T1000 (cell line): Measurements from ENCODE around the gene TACR2.

ENCODE experiments used
- DNase-seq: peaks from one replicate; lab custom pipeline; 2025; ENCODE audit warnings: mixed read lengths; lab: John Stamatoyannopoulos, UW

The TACR2 gene

GRCh38 chr10:69416695-69417094 is at the start of gene TACR2:
Gene TACR2 (minus strand): TSS chr10:69416918. CDS start chr10:69416323, 595 bp downstream.
- no peak for DNase-seq

- DNase-seq = no peak
These were observed 49.4 kb upstream of the TACR2 start for GRCh38 chr10:69466158-69466490.

- DNase-seq = no peak
These were observed 48.9 kb upstream of the TACR2 start for GRCh38 chr10:69465457-69466157.

- no peak for DNase-seq
These were observed 48.2 kb upstream of the TACR2 start for GRCh38 chr10:69464801-69465401.

GRCh38 chr10:69464401-69464800 is 47.7 kb upstream of the TACR2 start:
- no peak for DNase-seq

- DNase-seq = no peak
These were observed 47.2 kb upstream of the TACR2 start for GRCh38 chr10:69463886-69464285.

GRCh38 chr10:69461243-69462025 is 44.7 kb upstream of the TACR2 start:
- no peak for DNase-seq

- DNase-seq = no peak
These were observed 44.0 kb upstream of the TACR2 start for GRCh38 chr10:69460576-69461242.

- DNase-seq = no peak
These were observed 43.3 kb upstream of the TACR2 start for GRCh38 chr10:69459893-69460575.

- no peak for DNase-seq
These were observed 42.5 kb upstream of the TACR2 start for GRCh38 chr10:69459101-69459790.

GRCh38 chr10:69458430-69459100 is 41.8 kb upstream of the TACR2 start:
- no peak for DNase-seq

GRCh38 chr10:69457771-69458237 is 41.1 kb upstream of the TACR2 start:
- no peak for DNase-seq

GRCh38 chr10:69456880-69457693 is 40.4 kb upstream of the TACR2 start:
- DNase-seq = no peak

GRCh38 chr10:69455006-69455763 is 38.5 kb upstream of the TACR2 start:
- DNase-seq = no peak

GRCh38 chr10:69453795-69454194 is 37.1 kb upstream of the TACR2 start:
- DNase-seq = no peak

GRCh38 chr10:69452676-69453415 is 36.1 kb upstream of the TACR2 start:
- DNase-seq = no peak

- no peak for DNase-seq
These were observed 35.1 kb upstream of the TACR2 start for GRCh38 chr10:69451784-69452251.

- DNase-seq = peak; percentile 49
These were observed 34.6 kb upstream of the TACR2 start, which contains the start of gene TSPAN15 for GRCh38 chr10:69451209-69451783. Gene TSPAN15 (plus strand): TSS chr10:69451465. CDS start chr10:69451595, 130 bp downstream.
